GM18909 (cell line): ENCODE measurements around the gene GABRG2.
"Not testable (repeated sequence)": the region's sequence is repeated elsewhere in the genome, so short reads cannot be mapped to it uniquely, and the experiment has no call there.

ENCODE experiments used
- ATAC-seq: cut with Tn5 transposase; IDR thresholded peaks from one replicate; pipeline ENCODE4 v1.9.1; 2021; ENCODE audit warnings: mild to moderate bottlenecking; ENCODE audit not compliant: unreplicated experiment, poor library complexity

GABRG2 gene

DNA sequence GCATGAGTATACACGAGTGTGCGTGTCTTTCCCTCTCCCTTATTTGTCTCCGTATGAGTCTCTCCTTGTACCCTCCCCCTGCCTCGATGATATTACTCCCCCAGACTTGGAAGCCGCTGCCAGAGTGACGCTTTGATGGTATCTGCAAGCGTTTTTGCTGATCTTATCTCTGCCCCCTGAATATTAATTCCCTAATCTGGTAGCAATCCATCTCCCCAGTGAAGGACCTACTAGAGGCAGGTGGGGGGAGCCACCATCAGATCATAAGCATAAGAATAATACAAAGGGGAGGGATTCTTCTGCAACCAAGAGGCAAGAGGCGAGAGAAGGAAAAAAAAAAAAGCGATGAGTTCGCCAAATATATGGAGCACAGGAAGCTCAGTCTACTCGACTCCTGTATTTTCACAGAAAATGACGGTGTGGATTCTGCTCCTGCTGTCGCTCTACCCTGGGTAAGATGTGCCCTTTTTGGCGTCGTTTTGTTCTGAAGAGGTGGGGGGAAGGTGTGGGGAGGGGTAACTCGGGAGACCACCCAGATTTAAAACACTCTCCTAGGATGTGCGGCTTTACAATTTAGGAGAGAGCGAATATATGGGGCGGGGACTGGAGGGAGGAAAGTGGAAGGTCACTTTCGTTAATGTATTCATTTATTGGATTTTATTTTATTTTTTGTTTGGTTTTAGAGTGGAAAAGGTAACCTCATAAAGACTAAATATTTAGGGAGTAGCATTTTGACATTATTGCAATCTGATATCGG, at the start of gene GABRG2:
GABRG2 (plus strand) TSS at position 119 of the 757 bp plus-strand sequence; CDS start at position 346, 227 bp downstream.
- ATAC-seq, result no peak

DNA sequence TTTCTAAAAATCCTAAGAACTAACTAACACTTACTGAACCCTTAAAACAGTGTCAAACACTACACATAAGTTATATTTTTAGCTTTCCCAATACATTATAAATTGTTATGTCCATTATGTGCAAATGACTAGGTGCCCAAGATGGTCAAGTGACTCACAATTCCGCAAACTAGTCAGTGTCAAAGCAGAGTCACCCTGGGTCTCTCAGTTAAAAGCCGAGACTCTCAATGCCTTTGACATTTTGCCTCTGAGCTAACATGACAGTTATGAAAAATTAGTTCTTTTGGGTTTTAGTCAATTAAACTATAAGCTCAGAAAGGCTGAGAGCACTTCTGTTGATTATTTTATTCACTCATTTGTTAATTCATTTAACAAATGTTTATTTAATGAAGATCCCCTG, 42.3 kb upstream of the GABRG2 start:
- no peak for ATAC-seq

DNA sequence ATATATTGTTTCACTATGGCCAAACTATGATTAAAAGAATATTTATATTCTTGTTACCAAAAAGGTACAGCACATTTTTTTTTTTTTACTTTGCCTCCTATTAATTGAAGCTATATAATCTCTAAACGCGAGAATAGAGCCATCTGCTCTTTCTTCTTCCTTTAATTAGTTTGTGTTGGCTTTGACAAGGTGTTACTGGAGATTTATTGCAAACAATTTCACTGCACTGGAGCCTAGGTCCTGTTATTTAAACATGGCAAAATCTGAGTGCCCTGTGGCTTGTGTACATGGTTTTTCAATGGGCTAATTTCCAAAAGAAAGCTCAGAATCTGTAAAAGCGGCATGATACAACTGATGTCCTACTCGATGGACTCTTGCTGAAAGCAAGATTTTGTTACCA, 40.8 kb upstream of the GABRG2 start:
- no peak for ATAC-seq

DNA sequence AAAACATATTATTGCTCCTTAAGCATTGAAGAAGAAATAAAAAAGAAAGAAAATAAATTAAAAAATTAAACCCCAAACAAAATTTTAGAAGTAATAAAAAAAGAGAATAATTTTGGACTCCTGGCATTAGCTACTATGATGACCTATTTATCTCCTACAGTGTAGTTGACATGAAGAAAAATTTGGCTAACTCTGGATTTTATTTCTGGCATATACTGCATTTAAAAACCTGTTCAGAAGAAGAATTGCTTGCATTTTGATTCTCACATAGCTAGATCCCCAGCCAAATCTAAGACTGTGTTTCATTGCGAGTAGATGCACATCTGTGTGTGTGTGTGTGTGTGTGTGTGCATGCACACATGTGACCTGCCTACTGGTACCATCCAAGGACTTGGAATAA, 30.1 kb upstream of the GABRG2 start:
- no peak for ATAC-seq

DNA sequence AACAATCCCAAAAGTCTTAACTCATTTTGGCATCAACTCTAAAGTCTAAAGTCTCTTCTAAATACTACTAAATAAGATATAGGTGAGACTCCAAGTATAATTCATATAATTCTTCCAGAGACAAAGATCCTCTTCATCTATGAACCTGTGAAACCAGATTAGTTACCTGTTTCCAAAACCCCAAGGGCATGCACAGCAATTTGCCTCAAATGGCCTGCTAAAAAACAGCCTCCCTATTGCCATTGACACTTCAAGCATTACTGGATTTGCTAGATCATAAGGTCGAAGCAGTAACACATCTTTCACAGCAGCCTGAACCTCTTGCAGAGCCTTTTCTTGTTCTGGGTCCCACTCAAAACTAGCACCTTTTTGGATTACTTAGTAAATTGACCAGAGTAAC, 20.3 kb upstream of the GABRG2 start:
- no peak for ATAC-seq

DNA sequence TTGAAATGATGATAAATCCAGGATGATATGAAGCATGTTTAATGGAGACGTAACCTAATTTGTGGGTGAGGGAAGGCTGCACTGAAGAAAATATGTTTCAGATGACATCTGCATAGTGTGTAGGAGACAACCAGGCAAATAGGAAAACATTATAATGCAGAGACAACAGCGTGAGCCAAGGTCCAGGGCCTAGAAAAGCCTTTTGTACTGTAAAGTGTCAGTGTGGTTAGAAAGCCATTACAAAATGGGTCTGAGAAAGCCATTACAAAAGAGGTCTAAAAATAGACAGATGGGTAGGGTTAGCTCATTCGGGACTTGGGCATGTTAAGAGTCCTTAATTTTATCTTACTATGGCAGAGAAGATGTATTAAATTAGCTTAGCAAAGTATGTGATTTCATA, 14.9 kb upstream of the GABRG2 start:
- no peak for ATAC-seq

DNA sequence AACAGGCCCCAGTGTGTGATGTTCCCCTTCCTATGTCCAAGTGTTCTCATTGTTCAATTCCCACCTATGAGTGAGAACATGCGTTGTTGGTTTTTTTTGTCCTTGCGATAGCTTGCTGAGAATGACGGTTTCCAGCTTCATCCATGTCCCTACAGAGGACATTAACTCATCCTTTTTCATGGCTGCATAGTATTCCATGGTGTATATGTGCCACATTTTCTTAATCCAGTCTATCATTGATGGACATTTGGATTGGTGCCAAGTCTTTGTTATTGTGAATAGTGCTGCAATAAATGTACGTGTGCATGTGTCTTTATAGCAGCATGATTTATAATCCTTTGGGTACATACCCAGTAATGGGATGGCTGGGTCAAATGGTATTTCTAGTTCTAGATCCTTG, 12.5 kb upstream of the GABRG2 start:
- ATAC-seq, result not testable (repeated sequence)

DNA sequence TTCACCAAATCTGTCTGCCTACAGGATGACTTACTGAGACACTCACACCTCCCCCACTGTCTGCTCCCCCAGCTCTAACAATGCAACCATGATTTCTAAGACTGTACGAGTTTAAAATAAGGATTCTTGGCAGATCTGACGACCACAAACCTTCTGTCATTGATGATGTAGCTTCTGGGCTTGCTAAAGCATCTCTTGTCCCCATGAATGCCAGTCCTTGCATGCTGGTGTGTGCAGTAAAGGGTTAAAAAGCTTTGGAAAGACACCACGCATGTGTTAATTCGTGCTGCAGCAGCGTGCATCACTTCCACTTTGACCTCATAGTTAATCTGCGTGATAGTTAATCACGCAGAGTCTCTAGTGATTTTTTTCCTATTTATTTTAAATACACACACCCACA, 411 bp upstream of the GABRG2 start:
- ATAC-seq, result no peak

DNA sequence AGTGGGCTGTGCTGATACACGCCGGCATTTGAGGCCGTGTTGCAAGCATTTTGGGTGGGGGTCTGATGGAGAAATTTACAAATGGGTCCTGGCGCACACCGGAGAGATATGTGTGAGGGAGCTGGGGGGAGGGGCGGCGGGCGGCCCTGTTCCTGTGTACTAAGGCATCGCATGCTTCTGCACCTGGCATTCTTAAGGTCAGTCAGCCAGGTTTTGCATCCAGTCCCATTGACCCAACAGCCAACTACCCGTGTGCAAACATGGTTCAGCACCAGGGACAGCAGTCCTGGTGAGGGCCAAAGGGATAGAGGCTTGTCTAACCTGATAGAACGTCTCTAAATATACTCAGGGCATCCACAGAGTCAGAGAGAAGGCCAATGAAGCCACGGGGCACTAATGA, 839 bp downstream of the GABRG2 start:
- ATAC-seq, result no peak

DNA sequence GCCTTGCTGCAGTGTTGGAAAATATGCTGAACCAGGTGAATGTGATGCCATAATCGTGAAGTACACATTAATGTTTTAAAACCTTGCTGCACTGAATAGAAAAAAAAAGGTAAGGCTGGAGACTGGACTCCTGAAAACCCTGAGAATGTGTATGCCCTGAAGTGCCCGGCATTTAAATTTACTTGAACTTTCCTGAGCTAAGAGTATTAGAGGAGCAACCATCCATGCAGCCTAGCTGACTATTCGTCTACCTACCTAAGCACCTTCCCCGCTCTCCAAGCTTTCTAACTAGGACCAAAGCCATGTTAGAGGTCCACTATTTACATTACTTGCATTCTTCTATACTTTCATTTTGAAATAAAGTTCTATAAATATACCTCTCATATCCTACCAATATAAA, 1.4 kb downstream of the GABRG2 start:
- no peak for ATAC-seq

DNA sequence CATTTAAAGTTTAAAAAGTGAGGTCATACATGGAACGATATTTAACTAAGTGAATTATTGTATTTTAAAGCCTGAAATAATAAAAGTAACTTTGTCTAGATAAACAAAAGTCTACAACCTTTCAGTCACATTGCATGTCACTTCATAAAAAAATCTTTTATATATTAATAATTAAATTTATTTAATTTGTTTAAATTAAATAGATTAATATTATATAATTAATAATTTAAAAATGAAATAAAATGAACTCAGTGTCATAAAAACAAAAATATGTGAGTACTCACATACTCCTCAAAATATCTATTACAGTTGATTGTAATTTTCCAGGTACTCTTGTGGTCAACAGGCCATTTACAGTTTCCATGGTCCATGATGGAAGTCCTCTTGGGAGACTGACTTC, 11.2 kb downstream of the GABRG2 start:
- ATAC-seq, result no peak

DNA sequence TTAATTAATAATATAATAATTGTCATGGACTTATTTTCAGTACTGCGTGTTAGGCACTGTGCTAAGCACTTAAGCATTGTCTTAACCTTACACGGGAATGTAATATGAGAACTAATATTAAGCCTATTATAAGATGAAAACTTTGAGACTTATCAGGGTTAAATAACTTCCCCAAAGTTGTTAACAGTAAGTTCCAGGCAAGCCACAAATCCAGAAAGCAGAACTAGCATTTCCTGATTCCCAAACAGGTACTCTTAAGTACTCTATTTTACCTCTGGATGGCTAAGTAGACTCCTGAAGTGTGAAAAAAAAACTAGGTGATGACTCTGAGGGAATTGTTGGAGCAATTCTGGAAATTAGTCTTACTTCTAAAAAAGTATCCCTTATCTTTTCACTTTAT, 23.8 kb downstream of the GABRG2 start:
- ATAC-seq, result no peak

DNA sequence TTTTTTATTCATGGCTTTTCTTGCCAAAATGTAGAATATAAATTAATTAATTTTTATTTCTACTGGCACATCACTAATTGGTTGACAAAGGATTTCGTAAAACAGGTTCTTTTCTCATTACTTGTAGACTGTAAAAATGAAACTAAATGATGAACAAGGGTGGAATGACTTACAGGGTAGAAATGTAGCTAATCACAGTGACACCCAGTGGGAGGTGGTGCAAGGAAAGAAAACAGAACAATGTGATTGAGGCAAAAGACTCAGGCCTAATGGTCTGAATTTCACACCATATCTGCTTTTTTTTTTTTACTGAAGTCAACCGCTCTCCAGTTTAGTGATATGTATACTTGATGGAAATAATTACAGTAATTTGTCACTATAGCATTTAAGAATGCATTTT, 28.9 kb downstream of the GABRG2 start:
- ATAC-seq, result no peak

DNA sequence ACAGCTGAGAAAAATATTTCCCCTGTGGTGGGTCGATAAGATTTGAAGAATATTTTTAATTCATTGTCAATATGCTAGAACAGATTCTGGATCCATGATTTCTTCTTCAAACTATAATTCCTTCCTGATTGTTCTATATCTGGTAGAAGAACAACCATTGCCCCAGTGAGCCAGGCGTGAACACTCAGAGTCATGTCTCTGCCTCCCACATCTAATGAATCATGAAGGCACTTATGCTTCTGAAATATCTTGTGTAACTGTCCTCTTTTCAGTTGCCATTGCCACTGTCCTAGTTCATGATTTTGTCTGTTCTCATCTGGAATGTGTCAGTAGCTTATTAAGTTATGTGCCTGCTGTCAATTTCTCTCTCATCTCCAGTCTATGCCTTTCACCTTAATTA, 40.0 kb downstream of the GABRG2 start:
- ATAC-seq, result no peak

DNA sequence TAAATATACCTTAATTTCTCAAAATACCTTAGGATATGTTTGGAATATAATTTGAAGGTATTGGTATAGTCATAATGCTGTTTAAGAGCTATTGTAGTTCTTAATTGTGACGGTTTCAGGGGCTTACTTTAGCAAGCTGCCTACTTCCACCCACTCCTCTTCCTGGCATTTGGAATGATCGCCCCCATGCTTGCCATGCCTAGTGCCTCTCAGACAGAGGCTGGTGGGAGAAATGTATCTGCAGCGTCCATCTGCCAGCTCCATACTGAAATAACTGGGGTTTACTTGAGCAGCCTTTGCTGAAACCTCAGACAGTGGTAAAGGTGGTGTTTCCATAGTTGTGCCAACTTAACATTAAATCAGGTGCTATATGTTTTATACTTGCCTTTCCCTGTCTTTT, 52.2 kb downstream of the GABRG2 start:
- ATAC-seq, result no peak

DNA sequence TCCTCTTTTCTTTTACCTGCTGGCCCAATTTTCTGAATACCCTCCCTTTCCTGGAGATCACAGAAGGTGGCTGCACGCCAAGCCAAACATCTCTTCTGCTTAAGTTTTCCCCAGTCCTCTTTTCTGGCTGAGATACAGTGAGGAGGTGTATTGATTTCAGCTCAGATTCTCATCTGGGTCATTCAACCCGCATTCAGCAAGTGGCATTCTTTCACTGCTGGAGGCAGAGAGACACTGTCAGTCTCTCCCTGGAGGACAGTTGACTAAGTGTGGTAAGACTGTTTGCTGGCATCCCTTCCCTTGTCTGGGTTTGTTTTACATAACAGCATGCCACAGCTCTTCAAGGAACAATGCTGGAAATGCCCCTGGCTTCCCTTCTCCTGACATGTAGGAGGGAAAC, 60.5 kb downstream of the GABRG2 start:
- ATAC-seq, result no peak

DNA sequence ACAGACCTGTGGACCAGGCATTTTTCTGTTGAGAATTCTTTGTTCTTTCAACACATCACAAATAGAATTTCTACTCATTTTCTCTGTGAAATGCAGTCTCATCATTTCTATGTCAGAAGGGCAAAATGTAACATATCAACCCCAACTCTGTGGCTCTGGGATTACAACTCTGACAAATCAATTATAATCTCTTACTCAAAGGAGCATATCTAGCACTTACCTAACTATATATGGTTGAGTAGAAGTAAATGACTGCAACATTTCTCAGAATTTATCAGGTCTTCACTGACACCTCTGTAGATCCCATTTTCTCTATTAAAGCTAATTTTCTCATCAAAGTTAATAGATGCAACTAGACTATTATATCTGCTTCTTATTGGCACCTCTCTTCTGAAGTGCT, 64.8 kb downstream of the GABRG2 start:
- no peak for ATAC-seq

DNA sequence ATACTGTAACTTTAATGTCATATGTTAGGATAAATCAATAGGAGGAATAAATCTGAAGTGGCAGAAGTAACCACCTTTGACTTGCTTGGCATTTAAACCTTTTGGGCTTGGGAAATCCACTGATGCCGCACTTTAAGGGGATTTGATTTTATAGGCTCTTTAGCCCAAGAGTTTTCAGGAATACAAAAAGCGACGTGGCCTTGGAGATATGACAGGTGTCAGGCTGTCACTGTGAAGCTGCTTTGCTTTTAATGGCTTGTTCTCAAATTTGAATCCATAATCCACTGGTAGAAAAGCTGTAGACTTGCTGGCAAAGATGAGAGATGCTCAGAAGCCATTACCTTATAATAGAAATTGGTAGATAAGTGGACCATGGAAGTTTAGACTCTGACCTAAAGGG, 71.6 kb downstream of the GABRG2 start:
- ATAC-seq, result no peak

DNA sequence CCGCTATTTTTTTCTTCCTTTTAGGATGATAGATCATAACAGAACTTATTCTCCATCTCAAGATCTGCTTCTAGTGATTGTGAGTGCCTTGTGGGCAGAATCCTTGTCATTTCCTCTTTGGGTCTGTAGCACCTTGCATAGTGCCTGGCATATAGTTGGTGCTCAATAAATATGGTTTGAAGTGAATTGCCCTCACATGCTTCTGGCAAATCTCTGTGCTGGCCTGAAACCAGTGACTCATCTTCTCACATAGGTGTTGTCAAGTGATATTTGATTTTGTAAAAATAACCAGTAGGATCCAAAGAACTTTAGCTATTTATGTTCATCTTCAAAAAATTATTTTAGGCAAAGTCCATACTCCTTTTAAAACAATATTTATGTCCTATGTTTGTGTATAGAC, 86.7 kb downstream of the GABRG2 start:
- no peak for ATAC-seq

DNA sequence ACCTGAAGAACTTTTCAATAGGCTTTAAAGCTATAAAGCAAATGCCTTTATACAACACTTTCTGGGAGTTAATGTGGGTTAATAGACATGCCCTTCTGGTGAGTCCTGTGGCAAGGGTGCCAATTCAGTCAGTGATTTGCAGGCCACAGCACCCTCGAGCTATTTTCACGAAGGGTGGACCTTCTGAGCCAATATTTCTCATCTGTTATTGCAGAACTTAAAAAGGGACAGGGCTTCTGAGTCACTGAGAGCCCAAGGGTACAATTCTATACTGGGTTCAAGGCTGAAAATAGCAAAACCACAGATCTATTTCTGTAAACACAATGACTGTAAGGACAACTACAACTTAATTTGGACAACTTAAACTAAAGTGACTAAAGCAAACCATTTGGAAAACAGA, 92.8 kb downstream of the GABRG2 start:
- ATAC-seq, result no peak

DNA sequence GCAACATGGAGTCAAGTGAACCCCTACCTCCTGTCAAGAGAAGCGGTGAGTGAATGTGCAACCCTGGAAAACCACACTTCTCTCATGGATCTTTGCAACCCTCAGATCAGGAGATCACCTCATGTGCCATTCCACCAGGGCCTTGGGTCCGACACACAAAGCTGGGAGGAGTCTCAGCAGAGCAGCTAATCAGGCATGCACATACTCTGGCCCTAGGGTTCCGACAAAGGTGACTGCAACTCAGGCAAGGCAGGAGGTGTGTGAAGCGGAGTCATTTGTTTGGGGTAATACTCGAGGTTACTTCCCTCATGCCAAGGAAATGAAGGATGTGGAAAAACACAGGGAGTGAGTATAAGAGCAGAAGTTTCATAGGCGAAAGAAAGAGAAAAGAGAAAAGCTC, 96.1 kb downstream of the GABRG2 start:
- ATAC-seq, result no peak

DNA sequence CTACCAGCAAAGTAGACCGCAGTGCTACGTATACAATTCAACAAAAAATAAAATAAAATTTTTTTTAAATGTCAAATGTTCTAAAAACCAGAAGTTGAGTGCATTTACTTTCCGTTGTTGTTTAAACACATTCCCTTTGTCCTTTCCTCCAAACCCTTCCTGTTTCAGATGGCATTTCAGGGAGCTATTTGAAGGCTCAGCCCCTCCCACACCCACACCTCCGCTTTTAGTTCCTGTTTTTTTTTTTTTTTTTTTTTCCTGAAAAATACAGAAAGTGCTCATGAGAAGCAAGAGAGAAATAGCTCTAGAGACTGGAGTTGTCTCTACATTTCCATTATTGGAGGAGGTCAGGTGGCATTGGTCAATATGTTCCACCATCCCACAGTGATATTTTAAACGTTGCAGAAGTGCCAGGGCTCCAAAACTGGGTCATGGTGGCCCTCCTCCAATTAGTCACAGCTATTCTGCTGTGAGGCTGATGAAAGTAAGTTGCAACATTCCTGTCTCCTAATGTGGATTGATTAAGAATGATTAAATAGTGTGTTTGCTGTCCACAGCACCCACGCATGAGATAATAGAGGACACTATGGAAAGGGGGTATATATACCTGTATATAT, 106.9 kb downstream of the GABRG2 start:
- no peak for ATAC-seq
